Loucy (cell line): ENCODE data around the gene LCE7A.

Experiments used
- H2AFZ ChIP-seq: fragments of 200-600 bp; sonication (generic); 2 replicates; pipeline ENCODE4 v1.6.0; 2016; ENCODE audit warnings: antibody characterized with exemption, mild to moderate bottlenecking, low read length, moderate library complexity
- H3F3A ChIP-seq: fragments of 200-600 bp; 2 replicates; pipeline ENCODE4 v1.6.0; 2016; ENCODE audit warnings: antibody characterized with exemption, low read depth, mild to moderate bottlenecking
- H3K27me3 ChIP-seq: fragments of 200-600 bp; sonication (generic); 2 replicates; pipeline ENCODE4 v1.6.1; 2014; ENCODE audit warnings: low read length, mild to moderate bottlenecking; ENCODE audit not compliant: insufficient read depth, poor library complexity, severe bottlenecking
- H3K36me3 ChIP-seq: fragments of 200-600 bp; sonication (generic); 2 replicates; pipeline ENCODE4 v1.6.1; 2016; ENCODE audit warnings: low read length; ENCODE audit not compliant: insufficient read depth
- H3K4me1 ChIP-seq: fragments of 200-600 bp; sonication (generic); 2 replicates; pipeline ENCODE4 v1.5.1; 2014; ENCODE audit warnings: low read length, mild to moderate bottlenecking; ENCODE audit not compliant: insufficient read depth, poor library complexity, severe bottlenecking
- H3K4me2 ChIP-seq: fragments of 200-600 bp; sonication (generic); 2 replicates; pipeline ENCODE4 v1.6.0; 2014; ENCODE audit warnings: antibody characterized with exemption, low read length, low read depth, mild to moderate bottlenecking; ENCODE audit not compliant: poor library complexity, severe bottlenecking
- H3K4me3 ChIP-seq: fragments of 200-600 bp; sonication (generic); 2 replicates; pipeline ENCODE4 v1.5.1; 2014; ENCODE audit warnings: low read length, mild to moderate bottlenecking, mixed read lengths; ENCODE audit not compliant: poor library complexity, severe bottlenecking
- H3K79me2 ChIP-seq: fragments of 200-600 bp; sonication (generic); 2 replicates; pipeline ENCODE4 v1.6.1; 2014; ENCODE audit warnings: low read length; ENCODE audit not compliant: insufficient read depth
- H3K9ac ChIP-seq: fragments of 200-600 bp; sonication (generic); 2 replicates; pipeline ENCODE4 v1.6.0; 2014; ENCODE audit warnings: mild to moderate bottlenecking, low read depth, low read length, moderate library complexity; ENCODE audit not compliant: poor library complexity, severe bottlenecking
- H3K9me2 ChIP-seq: fragments of 200-600 bp; sonication (generic); replicated peaks from 2 replicates; pipeline ENCODE4 v1.6.1; 2016; ENCODE audit warnings: low read depth, low read length, mixed read lengths
- H3K9me3 ChIP-seq: fragments of 200-600 bp; sonication (generic); 2 replicates; pipeline ENCODE4 v1.6.1; 2014; ENCODE audit warnings: mild to moderate bottlenecking, antibody characterized with exemption, low read length, low read depth; ENCODE audit not compliant: insufficient read depth
- H4K20me1 ChIP-seq: fragments of 200-600 bp; sonication (generic); 2 replicates; pipeline ENCODE4 v1.6.0; 2014; ENCODE audit warnings: antibody characterized with exemption, low read length, mild to moderate bottlenecking; ENCODE audit not compliant: insufficient read depth, poor library complexity, severe bottlenecking
- EZH2phosphoT487 ChIP-seq: fragments of 200-600 bp; IDR thresholded peaks from 2 replicates; pipeline ENCODE4 v1.6.1; 2018; ENCODE audit warnings: antibody characterized with exemption, mild to moderate bottlenecking, moderate library complexity, borderline replicate concordance
- TF ChIP-seq, protein P1 (sequence below): fragments of 200-600 bp; sonication (generic); conservative IDR thresholded peaks from 2 replicates; pipeline ENCODE4 v1.5.1; 2014; ENCODE audit warnings: mild to moderate bottlenecking, antibody characterized with exemption, low read length

LCE7A gene

DNA sequence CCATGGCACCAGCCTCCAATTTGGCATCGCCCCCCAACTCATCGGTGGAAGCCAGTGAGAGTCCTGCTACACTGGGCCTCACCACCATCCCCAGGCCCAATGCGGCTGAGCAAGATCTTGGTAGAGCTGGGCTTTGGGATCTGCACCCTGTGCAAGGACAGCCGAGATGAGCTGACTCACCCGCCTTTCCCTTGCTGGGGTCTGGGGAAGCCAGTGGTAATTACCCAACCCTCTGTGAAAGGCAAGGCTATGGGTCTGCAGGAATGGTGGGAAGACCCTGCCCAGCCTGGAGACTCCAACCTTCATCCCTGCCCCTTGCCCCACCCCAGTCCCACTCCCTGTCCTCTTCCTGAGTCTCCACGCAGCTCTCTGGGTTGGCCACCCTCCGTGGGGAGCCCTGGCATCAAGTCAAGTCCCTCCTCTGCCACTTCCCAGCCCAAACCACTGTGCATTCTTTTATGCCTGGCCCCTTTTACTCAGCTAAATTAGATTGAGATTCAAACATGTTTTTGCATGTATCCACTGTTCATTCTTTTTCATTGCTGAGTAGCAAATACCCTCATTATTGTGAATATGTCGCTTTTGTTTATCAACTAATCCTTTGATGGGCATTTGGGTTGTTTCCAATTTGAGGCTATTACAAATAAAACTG, 27.1 kb downstream of the LCE7A start:
- Histone ChIP-seq H3F3A (no peaks in the 10 kb centered on the region), H3K9me2 (no peaks in the 10 kb centered on the region), H3K4me1 (no peaks in the 10 kb centered on the region), H3K9me3 (no peaks in the 10 kb centered on the region), H2AFZ (no peak overlapping the region), H3K27me3 (no peaks in the 10 kb centered on the region), H3K36me3 (no peaks in the 10 kb centered on the region), H3K4me3 (no peak overlapping the region), H3K9ac (no peak overlapping the region), H4K20me1 (no peaks in the 10 kb centered on the region), H3K79me2 (no peaks in the 10 kb centered on the region), H3K4me2 (no peak overlapping the region)
- TF ChIP-seq EZH2phosphoT487 = no peak
- TF ChIP-seq, protein P1, sequence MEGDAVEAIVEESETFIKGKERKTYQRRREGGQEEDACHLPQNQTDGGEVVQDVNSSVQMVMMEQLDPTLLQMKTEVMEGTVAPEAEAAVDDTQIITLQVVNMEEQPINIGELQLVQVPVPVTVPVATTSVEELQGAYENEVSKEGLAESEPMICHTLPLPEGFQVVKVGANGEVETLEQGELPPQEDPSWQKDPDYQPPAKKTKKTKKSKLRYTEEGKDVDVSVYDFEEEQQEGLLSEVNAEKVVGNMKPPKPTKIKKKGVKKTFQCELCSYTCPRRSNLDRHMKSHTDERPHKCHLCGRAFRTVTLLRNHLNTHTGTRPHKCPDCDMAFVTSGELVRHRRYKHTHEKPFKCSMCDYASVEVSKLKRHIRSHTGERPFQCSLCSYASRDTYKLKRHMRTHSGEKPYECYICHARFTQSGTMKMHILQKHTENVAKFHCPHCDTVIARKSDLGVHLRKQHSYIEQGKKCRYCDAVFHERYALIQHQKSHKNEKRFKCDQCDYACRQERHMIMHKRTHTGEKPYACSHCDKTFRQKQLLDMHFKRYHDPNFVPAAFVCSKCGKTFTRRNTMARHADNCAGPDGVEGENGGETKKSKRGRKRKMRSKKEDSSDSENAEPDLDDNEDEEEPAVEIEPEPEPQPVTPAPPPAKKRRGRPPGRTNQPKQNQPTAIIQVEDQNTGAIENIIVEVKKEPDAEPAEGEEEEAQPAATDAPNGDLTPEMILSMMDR = no peak

DNA sequence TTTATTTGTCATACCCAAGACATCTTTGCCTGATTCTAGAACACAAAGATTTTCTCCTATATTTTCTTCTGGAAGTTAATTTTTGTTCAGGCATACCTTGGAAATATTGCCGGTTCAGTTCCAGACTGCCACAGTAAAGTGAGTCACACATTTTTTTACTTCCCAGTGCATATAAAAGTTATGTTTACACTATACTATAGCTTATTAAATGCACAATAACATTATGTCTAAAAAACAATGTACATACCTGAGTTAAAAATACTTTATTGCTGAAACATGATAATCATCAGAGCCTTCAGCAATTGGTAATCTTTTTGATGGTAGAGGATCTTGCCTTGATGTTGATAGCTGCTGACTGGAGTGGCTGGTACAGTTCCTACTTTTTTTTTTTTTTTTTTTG, 28.3 kb downstream of the LCE7A start:
- Histone ChIP-seq H3K4me2 (no peak overlapping the region), H3K27me3 (no peaks in the 10 kb centered on the region)

DNA sequence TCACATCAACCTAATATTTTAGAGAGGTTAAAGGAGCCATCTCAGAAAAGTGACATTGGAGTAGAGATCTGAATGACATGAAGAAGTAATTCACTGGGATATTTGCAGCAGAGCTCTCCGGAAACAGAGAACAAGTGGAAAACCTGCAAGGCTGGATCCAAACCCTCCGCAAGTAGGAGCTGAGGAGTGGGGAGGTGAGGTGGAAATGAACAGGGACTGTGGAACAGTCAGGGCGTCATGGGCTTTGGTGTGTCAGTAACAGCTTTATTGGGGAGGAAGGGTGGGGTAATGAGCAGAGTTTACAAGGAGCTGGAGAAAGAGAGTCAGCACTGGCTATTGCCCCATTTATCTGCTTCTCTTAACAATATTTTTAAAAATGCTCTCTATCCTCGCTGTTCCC, 39.2 kb downstream of the LCE7A start:
- no peaks in the 10 kb centered on the region for H3K79me2 ChIP-seq
- H3K36me3 ChIP-seq = no peaks in the 10 kb centered on the region
- no peak overlapping the region for H3K4me2 ChIP-seq
- no peak overlapping the region for H3K4me3 ChIP-seq
- no peaks in the 10 kb centered on the region for H3K27me3 ChIP-seq
- no peak overlapping the region for H3K9ac ChIP-seq
- H2AFZ ChIP-seq = no peak overlapping the region
- no peak for TF ChIP-seq EZH2phosphoT487
- TF ChIP-seq, protein P1 = no peak
- H3K9me3 ChIP-seq = no peaks in the 10 kb centered on the region
- H3K4me1 ChIP-seq = no peaks in the 10 kb centered on the region
- H3F3A ChIP-seq = no peaks in the 10 kb centered on the region
- H3K9me2 ChIP-seq = no peaks in the 10 kb centered on the region
- no peaks in the 10 kb centered on the region for H4K20me1 ChIP-seq

More for the DNA sequence above, 28.3 kb downstream of the LCE7A start:
- TF ChIP-seq EZH2phosphoT487 = no peak
- TF ChIP-seq, protein P1 = no peak
- Histone ChIP-seq H2AFZ (no peak overlapping the region), H3K36me3 (no peaks in the 10 kb centered on the region), H3K79me2 (no peaks in the 10 kb centered on the region), H3K9me2 (no peaks in the 10 kb centered on the region), H3K4me1 (no peaks in the 10 kb centered on the region), H3K9ac (no peak overlapping the region), H3K9me3 (no peaks in the 10 kb centered on the region), H4K20me1 (no peaks in the 10 kb centered on the region), H3F3A (no peaks in the 10 kb centered on the region), H3K4me3 (no peak overlapping the region)
